GM12891 (cell line): ENCODE measurements around the gene ZDBF2.

Experiments
- POLR2A ChIP-seq: IDR thresholded peaks from 2 replicates; pipeline ENCODE4 v1.6.1; 2011; ENCODE audit warnings: low read depth, low read length, control low read depth
- POLR2AphosphoS5 ChIP-seq: IDR thresholded peaks from 2 replicates; pipeline ENCODE4 v1.6.1; 2011; ENCODE audit warnings: low read depth, low read length, control low read depth
- POU2F2 ChIP-seq: IDR thresholded peaks from 2 replicates; pipeline ENCODE4 v1.6.1; 2011; ENCODE audit warnings: low read depth, mild to moderate bottlenecking, control low read depth, low read length, moderate library complexity
- SPI1 ChIP-seq: IDR thresholded peaks from 2 replicates; pipeline ENCODE4 v1.6.1; 2011; ENCODE audit warnings: low read depth, low read length, control low read depth
- TAF1 ChIP-seq: IDR thresholded peaks from 2 replicates; pipeline ENCODE4 v1.6.1; 2011; ENCODE audit warnings: low read depth, low read length, control low read depth

DNA sequence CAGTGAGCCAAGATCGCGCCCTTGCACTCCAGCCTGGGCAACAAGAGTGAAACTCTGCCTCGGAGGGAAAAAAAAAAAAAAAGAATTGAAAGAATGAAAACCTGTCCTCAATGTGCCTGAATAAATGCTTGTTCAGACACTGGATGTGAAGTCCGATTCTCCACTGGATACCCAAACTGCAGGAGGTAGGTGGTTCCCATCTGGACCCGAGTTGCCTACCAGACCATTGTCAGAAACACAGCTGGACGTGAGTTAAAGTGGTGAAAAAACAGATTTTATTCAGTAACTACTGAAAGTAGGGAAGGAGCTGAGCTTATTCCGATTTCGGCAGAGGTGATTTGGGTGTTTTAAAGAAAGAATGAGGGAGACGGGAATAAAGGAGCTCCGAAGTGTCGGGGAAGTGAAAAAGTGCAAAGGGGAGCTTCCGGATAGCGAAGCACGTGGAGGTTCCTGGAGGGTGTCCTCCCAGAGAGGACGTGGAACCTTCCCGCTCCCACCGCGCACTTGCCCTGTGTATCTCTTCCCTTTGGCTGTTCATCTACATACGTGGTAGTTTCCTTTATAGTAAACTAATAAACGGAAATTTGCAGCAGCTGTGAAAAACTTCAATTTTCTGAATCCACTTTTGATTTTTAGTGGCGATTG lies 10.4 kb upstream of the ZDBF2 start:
- no peak for TF ChIP-seq POLR2A
- no peak for TF ChIP-seq POLR2AphosphoS5
- no peak for TF ChIP-seq POU2F2
- TF ChIP-seq TAF1 = no peak
- no peak for TF ChIP-seq SPI1
